HEK293 (cell line): Measurements from ENCODE around the gene STAT3.

Experiments
- CTCF ChIA-PET: fragments of 350-600 bp; formaldehyde crosslinking; extraction: SDS; loops from one replicate; lab custom pipeline; 2021; ENCODE audit warnings: antibody characterized with exemption; lab: Yijun Ruan, JAX
- POLR2A ChIA-PET: fragments of 300-600 bp; formaldehyde crosslinking; extraction: SDS; loops from one replicate; lab custom pipeline; 2020; ENCODE audit warnings: antibody characterized with exemption, inconsistent platforms; lab: Yijun Ruan, JAX
- H3K27ac ChIP-seq: fragments of 200-500 bp; sonication (Bioruptor generic); 2 replicates; pipeline ENCODE4 v1.5.1; 2014; ENCODE audit warnings: low read depth, low read length, control low read depth, inconsistent platforms; ENCODE audit errors: extremely low read depth
- H3K36me3 ChIP-seq, 2 experiments: fragments of 200-500 bp in 1 of 2; sonication (Bioruptor generic) in 1 of 2; 1 replicate in 1 of 2; 2 replicates in 1 of 2; pipeline ENCODE4 v1.5.1; 2014 to 2017; ENCODE audit warnings: inconsistent platforms in 2 of 2, low read length in 2 of 2; ENCODE audit not compliant: control insufficient read depth in 2 of 2, insufficient read depth in 1 of 2
- H3K4me1 ChIP-seq: fragments of 200-500 bp; sonication (Bioruptor generic); 2 replicates; pipeline ENCODE4 v1.5.1; 2014; ENCODE audit warnings: mild to moderate bottlenecking, low read length, inconsistent platforms; ENCODE audit not compliant: control insufficient read depth, insufficient read depth
- H3K4me3 ChIP-seq: 2 replicates; pipeline ENCODE4 v1.5.1; 2011; ENCODE audit warnings: low read depth, mild to moderate bottlenecking, control low read depth, low read length, moderate library complexity
- H3K9me3 ChIP-seq: fragments of 200-500 bp; sonication (Bioruptor generic); 2 replicates; pipeline ENCODE4 v1.5.1; 2014; ENCODE audit warnings: low read depth, low read length, inconsistent platforms; ENCODE audit not compliant: control insufficient read depth, insufficient read depth
- ATF2 ChIP-seq: fragments of 450-650 bp; formaldehyde crosslinking; IDR thresholded peaks from 2 replicates; pipeline ENCODE4 v1.5.1; 2016; ENCODE audit warnings: missing biosample characterization, missing genetic modification characterization, low read depth
- EGR2 ChIP-seq: fragments of 450-650 bp; formaldehyde crosslinking; IDR thresholded peaks from 2 replicates; pipeline ENCODE4 v1.5.1; 2016; ENCODE audit warnings: low read depth, missing biosample characterization, missing genetic modification characterization
- KLF1 ChIP-seq: fragments of 450-650 bp; formaldehyde crosslinking; IDR thresholded peaks from 2 replicates; pipeline ENCODE4 v1.5.1; 2016; ENCODE audit warnings: missing biosample characterization, missing genetic modification characterization
- KLF17 ChIP-seq: fragments of 450-650 bp; formaldehyde crosslinking; IDR thresholded peaks from 2 replicates; pipeline ENCODE4 v1.5.1; 2016; ENCODE audit warnings: missing biosample characterization, missing genetic modification characterization
- KLF7 ChIP-seq: fragments of 450-650 bp; formaldehyde crosslinking; IDR thresholded peaks from 2 replicates; pipeline ENCODE4 v1.5.1; 2016; ENCODE audit warnings: missing biosample characterization, missing genetic modification characterization, borderline replicate concordance
- SALL2 ChIP-seq: fragments of 450-650 bp; formaldehyde crosslinking; IDR thresholded peaks from 2 replicates; pipeline ENCODE4 v1.5.0; 2017; ENCODE audit warnings: missing biosample characterization, mild to moderate bottlenecking, missing genetic modification characterization, borderline replicate concordance
- SCRT2 ChIP-seq: fragments of 450-650 bp; formaldehyde crosslinking; IDR thresholded peaks from 2 replicates; pipeline ENCODE4 v1.5.1; 2016; ENCODE audit warnings: missing biosample characterization, missing genetic modification characterization
- WT1 ChIP-seq: fragments of 450-650 bp; formaldehyde crosslinking; IDR thresholded peaks from 2 replicates; pipeline ENCODE4 v1.5.1; 2016; ENCODE audit warnings: missing biosample characterization, missing genetic modification characterization
- ZBTB20 ChIP-seq: fragments of 450-650 bp; formaldehyde crosslinking; IDR thresholded peaks from 2 replicates; pipeline ENCODE4 v1.5.1; 2016; ENCODE audit warnings: missing biosample characterization, missing genetic modification characterization
- ZBTB21 ChIP-seq: fragments of 450-650 bp; formaldehyde crosslinking; IDR thresholded peaks from 2 replicates; pipeline ENCODE4 v1.5.1; 2017; ENCODE audit warnings: missing biosample characterization, missing genetic modification characterization
- ZBTB7A ChIP-seq: fragments of 450-650 bp; formaldehyde crosslinking; IDR thresholded peaks from 2 replicates; pipeline ENCODE4 v1.5.1; 2016; ENCODE audit warnings: low read depth, missing biosample characterization, missing genetic modification characterization
- ZBTB8A ChIP-seq: fragments of 450-650 bp; formaldehyde crosslinking; IDR thresholded peaks from 2 replicates; pipeline ENCODE4 v1.5.1; 2016; ENCODE audit warnings: missing biosample characterization, missing genetic modification characterization
- ZIC2 ChIP-seq: fragments of 450-650 bp; formaldehyde crosslinking; IDR thresholded peaks from 2 replicates; pipeline ENCODE4 v1.5.1; 2016; ENCODE audit warnings: missing biosample characterization, missing genetic modification characterization
- ZNF140 ChIP-seq: fragments of 450-650 bp; formaldehyde crosslinking; IDR thresholded peaks from 2 replicates; pipeline ENCODE4 v1.5.1; 2016; ENCODE audit warnings: missing biosample characterization, missing genetic modification characterization
- ZNF2 ChIP-seq: fragments of 450-650 bp; formaldehyde crosslinking; IDR thresholded peaks from 2 replicates; pipeline ENCODE4 v1.5.1; 2016; ENCODE audit warnings: missing biosample characterization, missing genetic modification characterization
- ZNF335 ChIP-seq: fragments of 450-650 bp; formaldehyde crosslinking; conservative IDR thresholded peaks from 2 replicates; pipeline ENCODE4 v1.5.1; 2016; ENCODE audit warnings: missing biosample characterization, missing genetic modification characterization
- ZNF394 ChIP-seq: fragments of 450-650 bp; formaldehyde crosslinking; IDR thresholded peaks from 2 replicates; pipeline ENCODE4 v1.5.1; 2016; ENCODE audit warnings: missing biosample characterization, missing genetic modification characterization, mild to moderate bottlenecking, moderate library complexity, borderline replicate concordance
- ZNF423 ChIP-seq: fragments of 450-650 bp; formaldehyde crosslinking; IDR thresholded peaks from 2 replicates; pipeline ENCODE4 v1.5.1; 2016; ENCODE audit warnings: missing biosample characterization, missing genetic modification characterization
- ZNF48 ChIP-seq: fragments of 450-650 bp; formaldehyde crosslinking; IDR thresholded peaks from 2 replicates; pipeline ENCODE4 v1.5.1; 2016; ENCODE audit warnings: missing biosample characterization, missing genetic modification characterization
- ZNF571 ChIP-seq: fragments of 450-650 bp; formaldehyde crosslinking; IDR thresholded peaks from 2 replicates; pipeline ENCODE4 v1.5.0; 2017; ENCODE audit warnings: missing biosample characterization, missing genetic modification characterization
- ZNF830 ChIP-seq: fragments of 450-650 bp; IDR thresholded peaks from 2 replicates; pipeline ENCODE4 v1.5.0; 2018; ENCODE audit warnings: missing biosample characterization, missing genetic modification characterization, low read depth, mild to moderate bottlenecking, moderate library complexity
- ZSCAN5A ChIP-seq: fragments of 450-650 bp; formaldehyde crosslinking; IDR thresholded peaks from 2 replicates; pipeline ENCODE4 v1.5.1; 2016; ENCODE audit warnings: missing biosample characterization, missing genetic modification characterization
- TF ChIP-seq, protein P1 (sequence below): fragments of 450-650 bp; formaldehyde crosslinking; IDR thresholded peaks from 2 replicates; pipeline ENCODE4 v1.5.1; 2016; ENCODE audit warnings: missing biosample characterization, missing genetic modification characterization
- TF ChIP-seq, protein P2 (sequence below): fragments of 450-650 bp; formaldehyde crosslinking; optimal IDR thresholded peaks from 2 replicates; pipeline ENCODE3; 2016; ENCODE audit warnings: missing biosample characterization, mild to moderate bottlenecking, missing genetic modification characterization
- TF ChIP-seq, protein P3 (sequence below): fragments of 450-650 bp; formaldehyde crosslinking; IDR thresholded peaks from 2 replicates; pipeline ENCODE4 v1.5.0; 2017; ENCODE audit warnings: missing biosample characterization, missing genetic modification characterization, borderline replicate concordance

The STAT3 gene

DNA sequence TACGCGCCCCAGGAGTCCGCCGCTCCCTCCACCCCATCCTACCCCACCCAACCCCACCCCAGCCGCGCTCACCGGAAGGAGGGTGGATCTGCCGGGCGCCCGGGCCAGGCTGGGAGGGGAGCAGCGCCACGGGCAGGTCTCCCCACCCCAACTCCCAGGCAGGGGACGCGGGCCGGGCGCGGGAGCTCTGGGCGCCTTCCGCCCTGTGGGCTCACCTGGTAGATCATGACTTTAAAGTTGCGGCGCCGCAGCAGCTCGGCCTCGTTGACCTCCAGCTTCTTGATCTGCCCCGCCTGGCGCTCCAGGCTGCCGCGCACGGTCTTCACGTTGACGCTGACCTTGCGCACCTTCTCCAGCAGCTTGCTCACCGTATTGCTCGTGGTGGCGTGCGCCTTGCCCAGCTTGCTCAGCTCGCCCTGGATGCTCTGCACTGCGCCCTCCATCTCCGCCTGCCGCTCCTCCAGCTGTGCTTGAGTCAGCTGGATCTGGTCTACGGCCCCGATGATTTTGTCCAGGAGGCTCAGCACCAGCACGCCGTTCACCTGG is 34.2 kb upstream of the STAT3 start (continued):
- TF ChIP-seq ZSCAN5A (tag by site-specific recombination): no peak
- no peak for TF ChIP-seq ZNF335 (tag by site-specific recombination)
- TF ChIP-seq ZBTB7A: no peak
- TF ChIP-seq ZNF2 (tag by site-specific recombination): peak; percentile 73; the same call in 1 of the 2 replicates
- TF ChIP-seq ZNF140 (tag by site-specific recombination): no peak
- TF ChIP-seq ATF2 (tag by site-specific recombination): no peak
- TF ChIP-seq ZNF48 (tag by site-specific recombination): no peak
- TF ChIP-seq SALL2 (tag by site-specific recombination): no peak
- no peak for TF ChIP-seq EGR2 (tag by site-specific recombination)
- TF ChIP-seq ZBTB21 (tag by site-specific recombination): no peak
- TF ChIP-seq ZNF423 (tag by site-specific recombination): peak; percentile 38; the same call in 1 of the 2 replicates
- TF ChIP-seq ZIC2: peak; percentile 43; the same call in 1 of the 2 replicates
- peak; percentile 63 for TF ChIP-seq ZBTB8A
- TF ChIP-seq KLF7 (tag by site-specific recombination): no peak
- TF ChIP-seq, protein P1, sequence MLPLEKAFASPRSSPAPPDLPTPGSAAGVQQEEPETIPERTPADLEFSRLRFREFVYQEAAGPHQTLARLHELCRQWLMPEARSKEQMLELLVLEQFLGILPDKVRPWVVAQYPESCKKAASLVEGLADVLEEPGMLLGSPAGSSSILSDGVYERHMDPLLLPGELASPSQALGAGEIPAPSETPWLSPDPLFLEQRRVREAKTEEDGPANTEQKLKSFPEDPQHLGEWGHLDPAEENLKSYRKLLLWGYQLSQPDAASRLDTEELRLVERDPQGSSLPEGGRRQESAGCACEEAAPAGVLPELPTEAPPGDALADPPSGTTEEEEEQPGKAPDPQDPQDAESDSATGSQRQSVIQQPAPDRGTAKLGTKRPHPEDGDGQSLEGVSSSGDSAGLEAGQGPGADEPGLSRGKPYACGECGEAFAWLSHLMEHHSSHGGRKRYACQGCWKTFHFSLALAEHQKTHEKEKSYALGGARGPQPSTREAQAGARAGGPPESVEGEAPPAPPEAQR (tag by site-specific recombination): no peak
- no peak for TF ChIP-seq ZNF571 (tag by site-specific recombination)
- TF ChIP-seq, all 188 proteins: peak for 11

GRCh38 chr17:42421507-42422338 is 33.5 kb upstream of the STAT3 start:
- CTCF ChIA-PET: interaction anchor here (0.6 to 7.0 kb wide), 5 partner anchors 16 to 1639 kb away, joined by 3 to 33 read pairs (median 3); no protein-coding TSS in a partner anchor
- H3K4me3 ChIP-seq: peak overlapping the region; percentile 79
- H3K4me1 ChIP-seq: peaks cover 2% of the 10 kb centered on the region
- POLR2A ChIA-PET: interaction anchor here (0.9 to 3.3 kb wide), 15 partner anchors 10 to 404 kb away, joined by 4 to 73 read pairs (median 10); partner anchors contain the start of genes DNAJC7, PSMC3IP and STAT3
- H3K9me3 ChIP-seq: no peaks in the 10 kb centered on the region
- H3K27ac ChIP-seq: peak overlapping the region; percentile 12; the same call in 1 of the 2 replicates
- H3K36me3 ChIP-seq: no peaks in the 10 kb centered on the region; a peak in 1 of 3 replicates
- TF ChIP-seq, protein P2, sequence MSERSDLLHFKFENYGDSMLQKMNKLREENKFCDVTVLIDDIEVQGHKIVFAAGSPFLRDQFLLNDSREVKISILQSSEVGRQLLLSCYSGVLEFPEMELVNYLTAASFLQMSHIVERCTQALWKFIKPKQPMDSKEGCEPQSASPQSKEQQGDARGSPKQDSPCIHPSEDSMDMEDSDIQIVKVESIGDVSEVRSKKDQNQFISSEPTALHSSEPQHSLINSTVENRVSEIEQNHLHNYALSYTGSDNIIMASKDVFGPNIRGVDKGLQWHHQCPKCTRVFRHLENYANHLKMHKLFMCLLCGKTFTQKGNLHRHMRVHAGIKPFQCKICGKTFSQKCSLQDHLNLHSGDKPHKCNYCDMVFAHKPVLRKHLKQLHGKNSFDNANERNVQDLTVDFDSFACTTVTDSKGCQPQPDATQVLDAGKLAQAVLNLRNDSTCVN (tag by site-specific recombination): peak; percentile 58
- TF ChIP-seq ZNF830 (tag by site-specific recombination): no peak
- peak; percentile 99 for TF ChIP-seq SCRT2 (tag by site-specific recombination)
- TF ChIP-seq ZNF394 (tag by site-specific recombination): no peak
- peak; percentile 93 for TF ChIP-seq KLF1 (tag by site-specific recombination)
- peak; percentile 73 for TF ChIP-seq ZBTB20
- peak; percentile 43; the same call in 1 of the 2 replicates for TF ChIP-seq KLF17 (tag by site-specific recombination)
- TF ChIP-seq, protein P3, sequence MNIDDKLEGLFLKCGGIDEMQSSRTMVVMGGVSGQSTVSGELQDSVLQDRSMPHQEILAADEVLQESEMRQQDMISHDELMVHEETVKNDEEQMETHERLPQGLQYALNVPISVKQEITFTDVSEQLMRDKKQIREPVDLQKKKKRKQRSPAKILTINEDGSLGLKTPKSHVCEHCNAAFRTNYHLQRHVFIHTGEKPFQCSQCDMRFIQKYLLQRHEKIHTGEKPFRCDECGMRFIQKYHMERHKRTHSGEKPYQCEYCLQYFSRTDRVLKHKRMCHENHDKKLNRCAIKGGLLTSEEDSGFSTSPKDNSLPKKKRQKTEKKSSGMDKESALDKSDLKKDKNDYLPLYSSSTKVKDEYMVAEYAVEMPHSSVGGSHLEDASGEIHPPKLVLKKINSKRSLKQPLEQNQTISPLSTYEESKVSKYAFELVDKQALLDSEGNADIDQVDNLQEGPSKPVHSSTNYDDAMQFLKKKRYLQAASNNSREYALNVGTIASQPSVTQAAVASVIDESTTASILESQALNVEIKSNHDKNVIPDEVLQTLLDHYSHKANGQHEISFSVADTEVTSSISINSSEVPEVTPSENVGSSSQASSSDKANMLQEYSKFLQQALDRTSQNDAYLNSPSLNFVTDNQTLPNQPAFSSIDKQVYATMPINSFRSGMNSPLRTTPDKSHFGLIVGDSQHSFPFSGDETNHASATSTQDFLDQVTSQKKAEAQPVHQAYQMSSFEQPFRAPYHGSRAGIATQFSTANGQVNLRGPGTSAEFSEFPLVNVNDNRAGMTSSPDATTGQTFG (tag by site-specific recombination): no peak
- 0 out of 2 replicates have a peak, but pooled peaks have one; percentile 29 for TF ChIP-seq WT1 (tag by site-specific recombination)
